Esophagus squamous epithelium (tissue), 5 donors: Measurements from ENCODE around the gene KRTAP17-1. TPM values are rescaled to one million over a fixed set of nuclear protein-coding genes. Genes with fewer than 3 reads are reported as not detected.
A peak's percentile ranks its signal among the peaks of the same experiment; 100 is the strongest.

Source experiments
- DNase-seq: peaks from one replicate; lab custom pipeline; 2025; lab: John Stamatoyannopoulos, UW
- H3K27ac ChIP-seq, 4 donors: fragments of 200-600 bp; sonication (generic); one replicate each; pipeline ENCODE4 v1.5.1; 2016 to 2019; ENCODE audit warnings: mild to moderate bottlenecking in 1 of 4
- H3K27me3 ChIP-seq, 4 donors: fragments of 200-600 bp; sonication (generic); 1 replicate in 3 of 4; 2 replicates in 1 of 4; pipeline versions ENCODE4 v1.5.1 to v1.6.0; 2017 to 2021; ENCODE audit warnings: antibody characterized with exemption in 1 of 4
- H3K36me3 ChIP-seq, 3 donors: fragments of 200-600 bp; sonication (generic); one replicate each; pipeline ENCODE4 v1.5.1; 2016 to 2019
- H3K4me1 ChIP-seq, 3 donors: fragments of 200-600 bp; sonication (generic); one replicate each; pipeline ENCODE4 v1.5.1; 2017 to 2019
- H3K4me3 ChIP-seq, 4 donors: fragments of 200-600 bp; sonication (generic); 1 replicate in 3 of 4; 2 replicates in 1 of 4; pipeline ENCODE4 v1.5.1; 2016 to 2019; ENCODE audit warnings: mild to moderate bottlenecking in 2 of 4, moderate library complexity in 1 of 4
- H3K9me3 ChIP-seq, 3 donors: fragments of 200-600 bp; sonication (generic); one replicate each; pipeline ENCODE4 v1.5.1; 2016 to 2019
- CTCF ChIP-seq, 6 experiments: fragments of 450-650 bp in 4 of 6; fragments of 200-600 bp in 2 of 6; sonication (generic) in 2 of 6; IDR thresholded peaks; one replicate each; pipeline ENCODE4 v1.5.1; 2016 to 2019; ENCODE audit warnings: antibody characterized with exemption in 6 of 6, mild to moderate bottlenecking in 4 of 6, moderate library complexity in 4 of 6
- POLR2A ChIP-seq, 4 donors: fragments of 450-650 bp; IDR thresholded peaks; one replicate each; pipeline ENCODE4 v1.6.1; 2017; ENCODE audit warnings: antibody characterized with exemption in 4 of 4, mild to moderate bottlenecking in 4 of 4, moderate library complexity in 3 of 4
- WGBS, 2 donors: methylation state at CpG; one replicate each; pipeline ENCODE4 v1.1.5; 2018; 5-methylcytosine and 5-hydroxymethylcytosine counted together
- intact Hi-C: fragments of 100-400 bp; cut with DNase I; formaldehyde crosslinking; loops from one replicate; pipeline ENCODE4 v1.15.0; 2022
- total RNA-seq, 4 donors: library from RNA; depleted of rRNA; stranded (reverse); fragments of >200 nt; gene quantifications; one replicate each; pipeline ENCODE4 v1.1.0, GENCODE V29; 2016
- donor health status: DM: yes; HTN: yes; CAD: no.

Gene KRTAP17-1
- total RNA-seq, 4 donors from 2014 or later = not detected

- H3K36me3 ChIP-seq = no peaks in the 10 kb centered on the region
These were observed 4.4 kb downstream of the KRTAP17-1 start for GRCh38 chr17:41311111-41311510.

GRCh38 chr17:41308918-41309359 is 6.6 kb downstream of the KRTAP17-1 start, which contains the start of gene KRTAP16-1:
Gene KRTAP16-1 (minus strand): TSS chr17:41309309. CDS start chr17:41309253, 56 bp downstream.
- H3K27me3 ChIP-seq = peaks cover 0 to 10% (median 0%) of the 10 kb centered on the region in 4 donors
- peak within 1 kb of the TSS in 3 of 4 donors; percentile 11 to 69 (median 55) for H3K27ac ChIP-seq
- H3K9me3 ChIP-seq = no peaks in the 10 kb centered on the region
- TF ChIP-seq CTCF (IDR thresholded peaks at IDR 0.05) = no peak
- TF ChIP-seq POLR2A (IDR thresholded peaks at IDR 0.05) = no peak
- peak within 1 kb of the TSS in 1 of 4 donors; percentile 25 for H3K4me3 ChIP-seq
- WGBS, 2 donors = 64 to 75% methylated on average over 6 to 7 of the region's 7 CpGs
- H3K4me1 ChIP-seq = peaks cover 0 to 18% (median 0%) of the 10 kb centered on the region in 3 donors
- H3K36me3 ChIP-seq = no peaks in the 10 kb centered on the region
- DNase-seq = no peak
- intact Hi-C loops = no loop called here

More at GRCh38 chr17:41311111-41311510, 4.4 kb downstream of the KRTAP17-1 start:
- Histone ChIP-seq H3K9me3 (no peaks in the 10 kb centered on the region), H3K4me1 (peaks cover 0 to 18% (median 0%) of the 10 kb centered on the region in 3 donors), H3K27ac (no peak overlapping the region), H3K27me3 (peaks cover 0 to 22% (median 0%) of the 10 kb centered on the region in 4 donors), H3K4me3 (no peak overlapping the region)
- intact Hi-C loops = no loop called here
- DNase-seq = no peak
- TF ChIP-seq POLR2A (IDR thresholded peaks at IDR 0.05) (no peak), CTCF (IDR thresholded peaks at IDR 0.05) (no peak)
- 60 to 91% methylated on average over 1 of the region's 1 CpG for WGBS, 2 donors

GRCh38 chr17:41308251-41308917 is 7.1 kb downstream of the KRTAP17-1 start:
- H3K27ac ChIP-seq = peak overlapping the region in 3 of 4 donors; percentile 11 to 69 (median 55)
- no peaks in the 10 kb centered on the region for H3K9me3 ChIP-seq
- peaks cover 0 to 10% (median 0%) of the 10 kb centered on the region in 4 donors for H3K27me3 ChIP-seq
- intact Hi-C loops = no loop called here
- no peaks in the 10 kb centered on the region for H3K36me3 ChIP-seq
- peak; percentile 41 for DNase-seq
- H3K4me3 ChIP-seq = peak overlapping the region in 1 of 4 donors; percentile 25
- H3K4me1 ChIP-seq = peaks cover 0 to 18% (median 0%) of the 10 kb centered on the region in 3 donors
- 32 to 41% methylated on average over 5 to 8 of the region's 10 CpGs for WGBS, 2 donors
- TF ChIP-seq POLR2A (IDR thresholded peaks at IDR 0.05) (peak in 1 of 4 donors; percentile 37), CTCF (IDR thresholded peaks at IDR 0.05) (no peak)

- H3K27me3 ChIP-seq = peaks cover 0 to 10% (median 0%) of the 10 kb centered on the region in 4 donors
- no peaks in the 10 kb centered on the region for H3K36me3 ChIP-seq
- TF ChIP-seq CTCF (IDR thresholded peaks at IDR 0.05) (no peak), POLR2A (IDR thresholded peaks at IDR 0.05) (no peak)
- peaks cover 0 to 23% (median 0%) of the 10 kb centered on the region in 3 donors for H3K4me1 ChIP-seq
- WGBS, 2 donors = 67 to 77% methylated on average over 7 to 9 of the region's 9 CpGs
- H3K4me3 ChIP-seq = no peak overlapping the region
- no peak for DNase-seq
- H3K9me3 ChIP-seq = no peaks in the 10 kb centered on the region
- intact Hi-C loops = no loop called here
- H3K27ac ChIP-seq = no peak overlapping the region
These were observed 7.9 kb downstream of the KRTAP17-1 start for GRCh38 chr17:41307647-41308046.

- H3K27me3 ChIP-seq = peaks cover 0 to 10% (median 0%) of the 10 kb centered on the region in 4 donors
- TF ChIP-seq CTCF (IDR thresholded peaks at IDR 0.05) (no peak), POLR2A (IDR thresholded peaks at IDR 0.05) (no peak)
- no peaks in the 10 kb centered on the region for H3K36me3 ChIP-seq
- no peak overlapping the region for H3K27ac ChIP-seq
- 79 to 81% methylated on average over 12 of the region's 12 CpGs for whole genome bisulfite sequencing, 2 donors
- H3K9me3 ChIP-seq = no peaks in the 10 kb centered on the region
- no peak for DNase-seq
- peaks cover 0 to 39% (median 4%) of the 10 kb centered on the region in 3 donors for H3K4me1 ChIP-seq
- H3K4me3 ChIP-seq = no peak overlapping the region
- intact Hi-C loops = no loop called here
These were observed 11.4 kb downstream of the KRTAP17-1 start for GRCh38 chr17:41304091-41304490.
